HepG2 (cell line): ENCODE data around the gene ADAMTS4. TPM values are rescaled to one million over a fixed set of nuclear protein-coding genes. Genes with fewer than 3 reads are reported as not detected.

ENCODE experiments used
- ATAC-seq: fragments of 200-7000 bp; cut with Tn5 transposase; 3 replicates; pipeline ENCODE4 v1.9.1; 2020; ENCODE audit warnings: mild to moderate bottlenecking, moderate library complexity
- BruUV-seq: library from RNA; stranded (reverse); fragments of 400-500 nt; replicated peaks from 2 replicates; lab custom pipeline; 2021; lab: Mats Ljungman, UMichigan
- CTCF ChIA-PET: fragments of 300-600 bp; formaldehyde crosslinking; extraction: SDS; loops from one replicate; lab custom pipeline; 2021; ENCODE audit warnings: low total read pairs, inconsistent platforms, low intra/inter-chr PET ratio; lab: Yijun Ruan, JAX
- POLR2A ChIA-PET: fragments of 350-600 bp; sonication (Branson Sonifier 250); formaldehyde crosslinking; loops from one replicate; lab custom pipeline; 2020; ENCODE audit warnings: antibody characterized with exemption, inconsistent platforms; lab: Yijun Ruan, JAX
- DNase-seq: peaks from one replicate; pipeline ENCODE4 v3.0.0-alpha.2; 2015; ENCODE audit warnings: low spot score
- FAIRE-seq: peaks from 3 replicates; lab custom pipeline; 2011; peaks lifted over from hg19 to GRCh38; lab: Jason Lieb, UNC
- H2AFZ ChIP-seq: one replicate; pipeline ENCODE4 v1.6.1; 2011; ENCODE audit warnings: low read length, inconsistent platforms
- H3K27ac ChIP-seq: fragments of 300-600 bp; 3 replicates; pipeline ENCODE4 v1.8.0; 2011; ENCODE audit warnings: mixed run types, mild to moderate bottlenecking, mixed read lengths, low read length, inconsistent platforms; ENCODE audit not compliant: insufficient read depth; ENCODE audit errors: extremely low read length
- H3K27me3 ChIP-seq, 2 experiments: fragments of 200-600 bp in 1 of 2; 2 replicates in 1 of 2; 3 replicates in 1 of 2; pipeline versions ENCODE4 v1.6.0 to v1.8.0; 2011; ENCODE audit warnings: low read length in 2 of 2, mild to moderate bottlenecking in 2 of 2, moderate library complexity in 2 of 2, inconsistent platforms in 1 of 2; ENCODE audit not compliant: insufficient read depth in 2 of 2, control insufficient read depth in 1 of 2
- H3K36me3 ChIP-seq, 2 experiments: fragments of 200-600 bp in 1 of 2; replicated peaks in 1 of 2; 2 replicates in 1 of 2; 3 replicates in 1 of 2; pipeline versions ENCODE4 v1.5.1 to v1.8.0; 2011; ENCODE audit warnings: low read length in 2 of 2, inconsistent platforms in 1 of 2; ENCODE audit not compliant: insufficient read depth in 2 of 2, control insufficient read depth in 1 of 2
- H3K4me1 ChIP-seq: 2 replicates; pipeline ENCODE4 v1.5.1; 2012; ENCODE audit warnings: low read length, inconsistent platforms; ENCODE audit not compliant: insufficient read depth
- H3K4me2 ChIP-seq: 2 replicates; pipeline ENCODE4 v1.6.0; 2011; ENCODE audit warnings: low read depth, low read length, inconsistent platforms
- H3K4me3 ChIP-seq, 3 experiments: fragments of 200-600 bp in 1 of 3; sonication (generic), shearing (Covaris generic) in 1 of 3; replicated peaks in 1 of 3; 2 replicates each; pipeline ENCODE4 v1.5.1; 2011 to 2016; ENCODE audit warnings: low read length in 3 of 3, inconsistent platforms in 2 of 3, low read depth in 2 of 3, mild to moderate bottlenecking in 2 of 3, control low read depth in 1 of 3, mixed read lengths in 1 of 3; ENCODE audit not compliant: insufficient read depth in 1 of 3
- H3K79me2 ChIP-seq: one replicate; pipeline ENCODE4 v1.6.1; 2011; ENCODE audit warnings: low read length, inconsistent platforms; ENCODE audit not compliant: insufficient read depth
- H3K9ac ChIP-seq: 2 replicates; pipeline ENCODE4 v1.6.0; 2011; ENCODE audit warnings: mild to moderate bottlenecking, low read depth, low read length, inconsistent platforms; ENCODE audit not compliant: insufficient read depth
- H3K9me3 ChIP-seq: 2 replicates; pipeline ENCODE4 v1.5.1; 2012; ENCODE audit warnings: mild to moderate bottlenecking, low read length
- H4K20me1 ChIP-seq: 2 replicates; pipeline ENCODE4 v1.6.0; 2011; ENCODE audit warnings: inconsistent platforms, mild to moderate bottlenecking, low read length, moderate library complexity; ENCODE audit not compliant: insufficient read depth
- CHD2 ChIP-seq: IDR thresholded peaks from 2 replicates; pipeline ENCODE4 v1.6.1; 2011; ENCODE audit warnings: low read depth, low read length, improper control_type of control experiment
- CREM ChIP-seq, 2 experiments: sonication (generic) in 1 of 2; formaldehyde crosslinking in 1 of 2; IDR thresholded peaks; 2 replicates each; pipeline versions ENCODE4 v1.4.0 to v1.6.1; 2016 to 2020; ENCODE audit warnings: antibody characterized with exemption in 1 of 2, mild to moderate bottlenecking in 1 of 2, missing genetic modification reagents in 1 of 2
- HNRNPUL1 ChIP-seq: fragments of 200-400 bp; formaldehyde crosslinking; IDR thresholded peaks from 2 replicates; pipeline ENCODE4 v1.6.1; 2017; ENCODE audit warnings: low read depth, mild to moderate bottlenecking, low read length, moderate library complexity
- IRF9 ChIP-seq: sonication (generic); formaldehyde crosslinking; IDR thresholded peaks from 2 replicates; pipeline ENCODE4 v1.8.0; 2022; ENCODE audit warnings: missing genetic modification reagents, mild to moderate bottlenecking, borderline replicate concordance
- JARID2 ChIP-seq: sonication (generic); formaldehyde crosslinking; IDR thresholded peaks from 2 replicates; pipeline ENCODE4 v1.8.1; 2023; ENCODE audit warnings: missing genetic modification reagents, inconsistent platforms; ENCODE audit not compliant: insufficient replicate concordance
- JUND ChIP-seq: sonication (generic); formaldehyde crosslinking; IDR thresholded peaks from 2 replicates; pipeline ENCODE4 v1.8.0; 2022; ENCODE audit warnings: mild to moderate bottlenecking, missing genetic modification reagents
- MTA3 ChIP-seq: sonication (generic); formaldehyde crosslinking; IDR thresholded peaks from 2 replicates; pipeline ENCODE4 v1.4.0; 2020; ENCODE audit warnings: missing genetic modification reagents
- RFX1 ChIP-seq: fragments of 450-650 bp; IDR thresholded peaks from 2 replicates; pipeline ENCODE4 v1.6.1; 2017
- THAP9 ChIP-seq: sonication (generic); formaldehyde crosslinking; IDR thresholded peaks from 2 replicates; pipeline ENCODE4; 2020; ENCODE audit warnings: missing genetic modification reagents, mild to moderate bottlenecking, borderline replicate concordance
- ZNF224 ChIP-seq: sonication (generic); formaldehyde crosslinking; IDR thresholded peaks from 2 replicates; pipeline ENCODE4 v1.5.0; 2020; ENCODE audit warnings: mild to moderate bottlenecking, missing genetic modification reagents
- ZNF275 ChIP-seq: sonication (generic); formaldehyde crosslinking; IDR thresholded peaks from 2 replicates; pipeline ENCODE4 v1.8.0; 2022; ENCODE audit warnings: missing genetic modification reagents, mild to moderate bottlenecking, inconsistent platforms, borderline replicate concordance
- ZNF460 ChIP-seq: sonication (generic); formaldehyde crosslinking; IDR thresholded peaks from 2 replicates; pipeline ENCODE4 v1.5.1; 2020; ENCODE audit warnings: missing genetic modification reagents, mild to moderate bottlenecking, borderline replicate concordance
- ZNF672 ChIP-seq: sonication (generic); formaldehyde crosslinking; IDR thresholded peaks from 2 replicates; pipeline ENCODE4 v1.8.1; 2022; ENCODE audit warnings: missing genetic modification reagents
- WGBS: methylation state at CpG from one replicate; pipeline ENCODE4 v1.1.6; 2017; ENCODE audit warnings: low lambda C conversion rate; 5-methylcytosine and 5-hydroxymethylcytosine counted together
- in situ Hi-C: cut with HindIII; loops from 2 replicates; pipeline ENCODE4 v1.10.0; 2017; ENCODE audit warnings: low pct_unique_long_range_greater_than_20kb; ENCODE audit not compliant: extremely low pct_ligation_motif_present
- intact Hi-C: fragments of 100-400 bp; cut with micrococcal nuclease; formaldehyde crosslinking; loops from one replicate; pipeline ENCODE4 v1.10.0; 2022; ENCODE audit not compliant: unreplicated experiment
- polyA plus RNA-seq, 8 experiments: library from polyadenylated mRNA; depleted of rRNA in 3 of 8; stranded (reverse) in 7 of 8; unstranded in 1 of 8; fragments of >200 nt; fragmentation: Illumina TruSeq in 4 of 8; extraction: Trizol in 4 of 8; gene quantifications; 2 replicates each; pipeline versions ENCODE4 v1.2.1 to v1.2.3, GENCODE V29; 2011 to 2016; ENCODE audit warnings: low read depth in 4 of 8, missing spikeins in 1 of 8, mixed read lengths in 1 of 8; ENCODE audit not compliant: insufficient read depth in 1 of 8
- total RNA-seq, 5 experiments: library from RNA; depleted of rRNA; stranded (reverse); fragments of >200 nt; fragmentation: Illumina TruSeq; extraction: Trizol; gene quantifications; 2 replicates each; pipeline ENCODE4 v1.2.3, GENCODE V29; 2016; ENCODE audit warnings: low read depth in 1 of 5

Gene ADAMTS4
- total and polyA plus RNA-seq, 2 of the 13 experiments (the other 11 are each of a cell fraction or from before 2014, with no cell fraction given) = 0.51 to 1.7 TPM

- ATAC-seq = no peak
These were observed 40.4 kb downstream of the ADAMTS4 start for GRCh38 chr1:161158316-161159010.

More at GRCh38 chr1:161158316-161159010, 40.4 kb downstream of the ADAMTS4 start:
- H3K9ac ChIP-seq = peak overlapping the region; percentile 91
- no peak overlapping the region for H2AFZ ChIP-seq
- no peak for TF ChIP-seq HNRNPUL1
- TF ChIP-seq IRF9 (CRISPR knock-in tag) = no peak
- TF ChIP-seq MTA3 (CRISPR knock-in tag) = no peak
- no peak for TF ChIP-seq THAP9 (CRISPR knock-in tag)
- no peak for TF ChIP-seq JUND (CRISPR knock-in tag)
- TF ChIP-seq RFX1 = no peak
- TF ChIP-seq ZNF224 (CRISPR knock-in tag) = no peak
- no peak for TF ChIP-seq CHD2
- no peak for TF ChIP-seq JARID2
- TF ChIP-seq ZNF672 (CRISPR knock-in tag) = no peak
- TF ChIP-seq ZNF460 (CRISPR knock-in tag) = no peak
- TF ChIP-seq CREM (IDR thresholded peaks at IDR 0.05) = no peak
- no peak for TF ChIP-seq CREM (CRISPR knock-in tag; IDR thresholded peaks at IDR 0.05)
- no peak for TF ChIP-seq ZNF275
- H3K4me1 ChIP-seq = peaks cover 45% of the 10 kb centered on the region
- CTCF ChIA-PET = no interaction called here
- peak overlapping the region in 1 of 3 experiments; percentile 94; a peak in 2 of 6 replicates for H3K4me3 ChIP-seq
- H3K27me3 ChIP-seq = no peaks in the 10 kb centered on the region; a peak in 1 of 5 replicates
- intact Hi-C loops (no loop called here), in situ Hi-C loops (no loop called here)
- 92% methylated on average over 9 of the region's 9 CpGs for WGBS
- DNase-seq = no peak
- POLR2A ChIA-PET = interaction anchor here (1.0 to 2.2 kb wide), 2 partner anchors 8 to 26 kb away, joined by 3 to 5 read pairs; partner anchors contain the start of genes DEDD and PPOX
- no peaks in the 10 kb centered on the region for H3K9me3 ChIP-seq
- H3K36me3 ChIP-seq = peaks cover 10 to 31% of the 10 kb centered on the region in 2 experiments; a peak in 4 of 5 replicates
- no peaks in the 10 kb centered on the region for H4K20me1 ChIP-seq
- peak overlapping the region; percentile 64 for H3K27ac ChIP-seq
- no TSS peak for BruUV-seq
- no peak for FAIRE-seq
- H3K4me2 ChIP-seq = peak overlapping the region; percentile 97
- H3K79me2 ChIP-seq = peaks cover 17% of the 10 kb centered on the region
